Dendritic cell treated with granulocyte-macrophage colony-stimulating factor and Interleukin-4, amounts not matched to agents 40 ng/mL and 50 ng/mL, for 4 days (primary cell): ENCODE results near the gene GPHB5.
"Not testable (repeated sequence)": the region's sequence is repeated elsewhere in the genome, so short reads cannot be mapped to it uniquely, and the experiment has no call there.

Experiments used
- H3K27ac Mint-ChIP-seq: one replicate; pipeline ENCODE4 v1.8.0; 2022; ENCODE audit warnings: mild to moderate bottlenecking, mixed read lengths
- H3K27me3 Mint-ChIP-seq: one replicate; pipeline ENCODE4 v1.8.0; 2022; ENCODE audit warnings: mild to moderate bottlenecking, mixed read lengths
- H3K36me3 Mint-ChIP-seq: one replicate; pipeline ENCODE4 v1.8.0; 2022; ENCODE audit warnings: low read depth, mixed read lengths
- H3K4me1 Mint-ChIP-seq: one replicate; pipeline ENCODE4 v1.8.0; 2022; ENCODE audit warnings: low read depth, mixed read lengths
- H3K4me3 Mint-ChIP-seq: one replicate; pipeline ENCODE4 v1.8.0; 2022; ENCODE audit warnings: mild to moderate bottlenecking, moderate library complexity, mixed read lengths
- H3K9me3 Mint-ChIP-seq: one replicate; pipeline ENCODE4 v1.8.0; 2022; ENCODE audit warnings: mixed read lengths
- intact Hi-C: fragments of 100-400 bp; cut with micrococcal nuclease; formaldehyde crosslinking; loops from one replicate; pipeline ENCODE4 v1.15.0; 2022

Gene GPHB5

GRCh38 chr14:63282997-63283883, 35.5 kb downstream of the GPHB5 start:
- Mint-ChIP-seq H3K4me3 (no peak overlapping the region), H3K36me3 (no peaks in the 10 kb centered on the region), H3K9me3 (no peaks in the 10 kb centered on the region), H3K27ac (no peak overlapping the region), H3K4me1 (no peaks in the 10 kb centered on the region), H3K27me3 (no peaks in the 10 kb centered on the region)
- intact Hi-C loops = no loop called here

- intact Hi-C loops = loop anchor here (5.0 kb wide), 1 partner anchor 1118 kb away; no protein-coding TSS in a partner anchor
- not testable (repeated sequence) for H3K4me1 Mint-ChIP-seq, H3K36me3 Mint-ChIP-seq, H3K27me3 Mint-ChIP-seq, H3K27ac Mint-ChIP-seq, H3K4me3 Mint-ChIP-seq, H3K9me3 Mint-ChIP-seq
These were observed 38.8 kb downstream of the GPHB5 start for GRCh38 chr14:63279933-63280332.

- no peaks in the 10 kb centered on the region for H3K36me3 Mint-ChIP-seq
- no peaks in the 10 kb centered on the region for H3K4me1 Mint-ChIP-seq
- intact Hi-C loops = loop anchor here (5.0 kb wide), 1 partner anchor 1115 kb away; no protein-coding TSS in a partner anchor
- H3K27ac Mint-ChIP-seq = no peak overlapping the region
- H3K9me3 Mint-ChIP-seq = no peaks in the 10 kb centered on the region
- no peak overlapping the region for H3K4me3 Mint-ChIP-seq
- no peaks in the 10 kb centered on the region for H3K27me3 Mint-ChIP-seq
These were observed 41.0 kb downstream of the GPHB5 start for GRCh38 chr14:63277591-63278183.

GRCh38 chr14:63276492-63277342, 42.0 kb downstream of the GPHB5 start:
- intact Hi-C loops = loop anchor here (5.0 kb wide), 1 partner anchor 1114 kb away; no protein-coding TSS in a partner anchor
- Mint-ChIP-seq H3K4me1 (no peaks in the 10 kb centered on the region), H3K36me3 (no peaks in the 10 kb centered on the region)

GRCh38 chr14:63276016-63276415, 42.7 kb downstream of the GPHB5 start:
- no peaks in the 10 kb centered on the region for H3K4me1 Mint-ChIP-seq
- no peaks in the 10 kb centered on the region for H3K27me3 Mint-ChIP-seq
- H3K27ac Mint-ChIP-seq = no peak overlapping the region
- intact Hi-C loops = loop anchor here (5.0 kb wide), 1 partner anchor 1114 kb away; no protein-coding TSS in a partner anchor
- H3K4me3 Mint-ChIP-seq = no peak overlapping the region
- no peaks in the 10 kb centered on the region for H3K36me3 Mint-ChIP-seq
- H3K9me3 Mint-ChIP-seq = no peaks in the 10 kb centered on the region

More at GRCh38 chr14:63276492-63277342, 42.0 kb downstream of the GPHB5 start:
- no peak overlapping the region for H3K4me3 Mint-ChIP-seq
- H3K27ac Mint-ChIP-seq = no peak overlapping the region
- H3K9me3 Mint-ChIP-seq = no peaks in the 10 kb centered on the region
- no peaks in the 10 kb centered on the region for H3K27me3 Mint-ChIP-seq

- no peaks in the 10 kb centered on the region for H3K4me1 Mint-ChIP-seq
These were observed 43.1 kb downstream of the GPHB5 start for GRCh38 chr14:63275611-63276010.

GRCh38 chr14:63273717-63274655, 44.7 kb downstream of the GPHB5 start:
- H3K4me3 Mint-ChIP-seq = no peak overlapping the region
- no peaks in the 10 kb centered on the region for H3K9me3 Mint-ChIP-seq
- no peaks in the 10 kb centered on the region for H3K36me3 Mint-ChIP-seq
- intact Hi-C loops = no loop called here
- no peaks in the 10 kb centered on the region for H3K27me3 Mint-ChIP-seq
- no peak overlapping the region for H3K27ac Mint-ChIP-seq
- H3K4me1 Mint-ChIP-seq = no peaks in the 10 kb centered on the region

More at GRCh38 chr14:63275611-63276010, 43.1 kb downstream of the GPHB5 start:
- H3K27me3 Mint-ChIP-seq = no peaks in the 10 kb centered on the region
- H3K9me3 Mint-ChIP-seq = no peaks in the 10 kb centered on the region
- no peak overlapping the region for H3K27ac Mint-ChIP-seq
- no peak overlapping the region for H3K4me3 Mint-ChIP-seq
- no peaks in the 10 kb centered on the region for H3K36me3 Mint-ChIP-seq
- intact Hi-C loops = loop anchor here (5.0 kb wide), 1 partner anchor 1113 kb away; no protein-coding TSS in a partner anchor

GRCh38 chr14:63273129-63273528, 45.6 kb downstream of the GPHB5 start:
- intact Hi-C loops = no loop called here
- H3K4me1 Mint-ChIP-seq = no peaks in the 10 kb centered on the region
- H3K27ac Mint-ChIP-seq = no peak overlapping the region
- no peak overlapping the region for H3K4me3 Mint-ChIP-seq
- no peaks in the 10 kb centered on the region for H3K27me3 Mint-ChIP-seq
- H3K36me3 Mint-ChIP-seq = no peaks in the 10 kb centered on the region
- H3K9me3 Mint-ChIP-seq = no peaks in the 10 kb centered on the region

GRCh38 chr14:63269561-63270225, 49.0 kb downstream of the GPHB5 start:
- Mint-ChIP-seq H3K9me3 (no peaks in the 10 kb centered on the region), H3K4me1 (no peaks in the 10 kb centered on the region), H3K36me3 (no peaks in the 10 kb centered on the region), H3K27ac (no peak overlapping the region), H3K27me3 (no peaks in the 10 kb centered on the region), H3K4me3 (no peak overlapping the region)
- intact Hi-C loops = no loop called here

GRCh38 chr14:63268771-63269170, 50.0 kb downstream of the GPHB5 start:
- Mint-ChIP-seq H3K27ac (no peak overlapping the region), H3K4me1 (no peaks in the 10 kb centered on the region), H3K27me3 (no peaks in the 10 kb centered on the region), H3K36me3 (no peaks in the 10 kb centered on the region), H3K9me3 (no peaks in the 10 kb centered on the region), H3K4me3 (no peak overlapping the region)
- intact Hi-C loops = no loop called here

- no peaks in the 10 kb centered on the region for H3K36me3 Mint-ChIP-seq
These were observed 51.6 kb downstream of the GPHB5 start for GRCh38 chr14:63267171-63267570.

GRCh38 chr14:63266106-63266505, 52.6 kb downstream of the GPHB5 start:
- H3K4me1 Mint-ChIP-seq = no peaks in the 10 kb centered on the region
- intact Hi-C loops = no loop called here

More at GRCh38 chr14:63267171-63267570, 51.6 kb downstream of the GPHB5 start:
- Mint-ChIP-seq H3K27ac (no peak overlapping the region), H3K27me3 (no peaks in the 10 kb centered on the region), H3K4me1 (no peaks in the 10 kb centered on the region), H3K9me3 (no peaks in the 10 kb centered on the region), H3K4me3 (no peak overlapping the region)
- intact Hi-C loops = no loop called here

More at GRCh38 chr14:63266106-63266505, 52.6 kb downstream of the GPHB5 start:
- Mint-ChIP-seq H3K9me3 (no peaks in the 10 kb centered on the region), H3K4me3 (no peak overlapping the region), H3K27me3 (no peaks in the 10 kb centered on the region), H3K36me3 (no peaks in the 10 kb centered on the region), H3K27ac (no peak overlapping the region)
